Measurements from ENCODE around the gene TRPC1.

The TRPC1 gene

DNA sequence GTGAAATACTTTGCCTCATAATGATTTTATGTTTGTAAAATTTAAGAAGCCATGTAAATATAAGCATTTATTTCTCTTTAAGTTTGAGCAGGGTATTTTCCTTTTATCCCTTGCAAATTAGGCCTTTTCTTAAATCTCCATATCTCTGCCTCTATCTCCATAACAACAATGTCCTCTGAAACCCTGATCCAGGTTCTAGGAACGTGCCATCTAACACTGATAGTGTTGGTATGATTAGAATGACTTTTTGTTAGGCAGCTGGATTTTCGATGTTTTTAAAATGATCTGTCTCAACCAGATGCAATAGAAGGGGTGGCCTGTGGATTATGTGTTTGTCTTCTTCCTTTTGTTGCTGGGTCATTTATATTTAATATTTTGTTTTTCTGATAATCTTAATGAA is 77.9 kb downstream of the TRPC1 start:
- peaks cover 6% of the 10 kb centered on the region; the same call in 1 of the 2 replicates for H3K4me1 ChIP-seq (ENCODE audit: control insufficient read depth, insufficient read depth, low read length)
- H3K27me3 ChIP-seq (ENCODE audit: control insufficient read depth, insufficient read depth, low read length) = no peaks in the 10 kb centered on the region
- H3K4me3 ChIP-seq (ENCODE audit: low read depth, low read length) = no peak overlapping the region
- no peak overlapping the region for H3K27ac ChIP-seq (ENCODE audit: low read depth, low read length)
- no peaks in the 10 kb centered on the region for H3K9me3 ChIP-seq (ENCODE audit: control insufficient read depth, insufficient read depth, low read depth, low read length)
- no peak overlapping the region for H3K9ac ChIP-seq (ENCODE audit: low read length)
- peaks cover 15% of the 10 kb centered on the region; the same call in 1 of the 2 replicates for H3K36me3 ChIP-seq (ENCODE audit: control insufficient read depth, insufficient read depth, low read length)

- Histone ChIP-seq H3K36me3 (ENCODE audit: control insufficient read depth, insufficient read depth, low read length) (peaks cover 15% of the 10 kb centered on the region; the same call in 1 of the 2 replicates), H3K27ac (ENCODE audit: low read depth, low read length) (no peak overlapping the region), H3K4me3 (ENCODE audit: low read depth, low read length) (no peak overlapping the region), H3K9me3 (ENCODE audit: control insufficient read depth, insufficient read depth, low read depth, low read length) (no peaks in the 10 kb centered on the region), H3K9ac (ENCODE audit: low read length) (no peak overlapping the region), H3K27me3 (ENCODE audit: control insufficient read depth, insufficient read depth, low read length) (no peaks in the 10 kb centered on the region), H3K4me1 (ENCODE audit: control insufficient read depth, insufficient read depth, low read length) (peaks cover 6% of the 10 kb centered on the region; the same call in 1 of the 2 replicates)
These were observed 79.1 kb downstream of the TRPC1 start for GRCh38 chr3:142802891-142803290.

GRCh38 chr3:142808103-142808917 is 84.5 kb downstream of the TRPC1 start:
- H3K4me1 ChIP-seq (ENCODE audit: control insufficient read depth, insufficient read depth, low read length) = no peaks in the 10 kb centered on the region

GRCh38 chr3:142809259-142809658 is 85.4 kb downstream of the TRPC1 start:
- Histone ChIP-seq H3K4me3 (ENCODE audit: low read depth, low read length) (no peak overlapping the region), H3K27me3 (ENCODE audit: control insufficient read depth, insufficient read depth, low read length) (no peaks in the 10 kb centered on the region), H3K4me1 (ENCODE audit: control insufficient read depth, insufficient read depth, low read length) (no peaks in the 10 kb centered on the region), H3K36me3 (ENCODE audit: control insufficient read depth, insufficient read depth, low read length) (peaks cover 15% of the 10 kb centered on the region; the same call in 1 of the 2 replicates), H3K27ac (ENCODE audit: low read depth, low read length) (no peak overlapping the region), H3K9me3 (ENCODE audit: control insufficient read depth, insufficient read depth, low read depth, low read length) (no peaks in the 10 kb centered on the region), H3K9ac (ENCODE audit: low read length) (no peak overlapping the region)

More at GRCh38 chr3:142808103-142808917, 84.5 kb downstream of the TRPC1 start:
- Histone ChIP-seq H3K4me3 (ENCODE audit: low read depth, low read length) (no peak overlapping the region), H3K36me3 (ENCODE audit: control insufficient read depth, insufficient read depth, low read length) (peaks cover 15% of the 10 kb centered on the region; the same call in 1 of the 2 replicates), H3K9me3 (ENCODE audit: control insufficient read depth, insufficient read depth, low read depth, low read length) (no peaks in the 10 kb centered on the region), H3K9ac (ENCODE audit: low read length) (no peak overlapping the region), H3K27me3 (ENCODE audit: control insufficient read depth, insufficient read depth, low read length) (no peaks in the 10 kb centered on the region), H3K27ac (ENCODE audit: low read depth, low read length) (no peak overlapping the region)

GRCh38 chr3:142815803-142816202 is 92.0 kb downstream of the TRPC1 start:
- Histone ChIP-seq H3K27ac (ENCODE audit: low read depth, low read length) (no peak overlapping the region), H3K27me3 (ENCODE audit: control insufficient read depth, insufficient read depth, low read length) (no peaks in the 10 kb centered on the region), H3K9ac (ENCODE audit: low read length) (no peak overlapping the region), H3K36me3 (ENCODE audit: control insufficient read depth, insufficient read depth, low read length) (peaks cover 3% of the 10 kb centered on the region; the same call in 1 of the 2 replicates), H3K4me1 (ENCODE audit: control insufficient read depth, insufficient read depth, low read length) (no peaks in the 10 kb centered on the region), H3K4me3 (ENCODE audit: low read depth, low read length) (no peak overlapping the region), H3K9me3 (ENCODE audit: control insufficient read depth, insufficient read depth, low read depth, low read length) (no peaks in the 10 kb centered on the region)

DNA sequence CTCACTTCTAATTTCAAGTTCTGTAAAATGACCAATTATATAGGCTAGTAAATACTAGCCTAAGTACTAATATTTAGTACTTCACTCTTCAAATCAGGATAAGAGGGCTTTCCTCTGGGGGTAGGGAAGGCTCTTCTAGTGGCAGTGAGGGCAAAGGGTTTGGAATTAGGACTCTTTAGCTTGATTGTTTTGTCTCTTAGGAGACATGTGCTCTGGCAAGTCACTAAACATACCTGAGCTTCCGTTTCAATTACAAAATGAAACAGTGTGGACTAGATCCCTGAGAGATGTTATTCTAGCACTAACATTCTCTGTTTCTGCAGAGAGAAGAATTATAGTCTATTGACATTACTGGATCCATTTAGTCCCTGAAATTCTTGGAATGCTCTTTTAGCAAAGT is 93.5 kb downstream of the TRPC1 start:
- no peak overlapping the region for H3K4me3 ChIP-seq (ENCODE audit: low read depth, low read length)
- peaks cover 3% of the 10 kb centered on the region; the same call in 1 of the 2 replicates for H3K36me3 ChIP-seq (ENCODE audit: control insufficient read depth, insufficient read depth, low read length)
- H3K27me3 ChIP-seq (ENCODE audit: control insufficient read depth, insufficient read depth, low read length) = no peaks in the 10 kb centered on the region
- no peak overlapping the region for H3K9ac ChIP-seq (ENCODE audit: low read length)
- H3K27ac ChIP-seq (ENCODE audit: low read depth, low read length) = no peak overlapping the region
- H3K4me1 ChIP-seq (ENCODE audit: control insufficient read depth, insufficient read depth, low read length) = no peaks in the 10 kb centered on the region
- H3K9me3 ChIP-seq (ENCODE audit: control insufficient read depth, insufficient read depth, low read depth, low read length) = no peaks in the 10 kb centered on the region

GRCh38 chr3:142817897-142818296 is 94.1 kb downstream of the TRPC1 start:
- no peaks in the 10 kb centered on the region for H3K27me3 ChIP-seq (ENCODE audit: control insufficient read depth, insufficient read depth, low read length)
- H3K9me3 ChIP-seq (ENCODE audit: control insufficient read depth, insufficient read depth, low read depth, low read length) = no peaks in the 10 kb centered on the region
- no peak overlapping the region for H3K9ac ChIP-seq (ENCODE audit: low read length)
- no peak overlapping the region for H3K27ac ChIP-seq (ENCODE audit: low read depth, low read length)
- peaks cover 3% of the 10 kb centered on the region; the same call in 1 of the 2 replicates for H3K36me3 ChIP-seq (ENCODE audit: control insufficient read depth, insufficient read depth, low read length)
- no peaks in the 10 kb centered on the region for H3K4me1 ChIP-seq (ENCODE audit: control insufficient read depth, insufficient read depth, low read length)
- no peak overlapping the region for H3K4me3 ChIP-seq (ENCODE audit: low read depth, low read length)

- H3K9me3 ChIP-seq (ENCODE audit: control insufficient read depth, insufficient read depth, low read depth, low read length) = no peaks in the 10 kb centered on the region
- no peak overlapping the region for H3K9ac ChIP-seq (ENCODE audit: low read length)
- H3K4me3 ChIP-seq (ENCODE audit: low read depth, low read length) = no peak overlapping the region
- no peaks in the 10 kb centered on the region for H3K4me1 ChIP-seq (ENCODE audit: control insufficient read depth, insufficient read depth, low read length)
- peaks cover 3% of the 10 kb centered on the region; the same call in 1 of the 2 replicates for H3K36me3 ChIP-seq (ENCODE audit: control insufficient read depth, insufficient read depth, low read length)
- no peaks in the 10 kb centered on the region for H3K27me3 ChIP-seq (ENCODE audit: control insufficient read depth, insufficient read depth, low read length)
- no peak overlapping the region for H3K27ac ChIP-seq (ENCODE audit: low read depth, low read length)
These were observed 94.8 kb downstream of the TRPC1 start for GRCh38 chr3:142818651-142819050.

DNA sequence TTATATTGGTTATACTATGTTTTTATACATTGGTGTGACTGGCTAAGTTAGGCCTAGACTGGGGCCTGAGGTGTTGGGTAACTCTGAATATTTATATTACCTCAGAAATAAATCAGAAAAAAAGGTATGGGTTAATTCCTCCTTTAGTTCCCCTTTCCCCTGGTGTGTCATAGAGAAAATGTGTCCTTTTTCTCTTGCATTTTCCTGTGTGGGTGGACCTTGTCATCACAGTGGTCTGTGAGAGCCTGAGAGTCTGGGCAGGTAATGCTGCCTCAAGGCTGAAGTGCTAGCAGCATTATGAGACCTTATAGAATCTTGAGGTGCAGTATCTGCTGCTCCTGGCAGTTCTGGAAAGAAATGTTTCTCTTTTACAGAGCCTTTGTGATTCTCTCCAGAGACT is 95.3 kb downstream of the TRPC1 start:
- Histone ChIP-seq H3K9me3 (ENCODE audit: control insufficient read depth, insufficient read depth, low read depth, low read length) (no peaks in the 10 kb centered on the region), H3K36me3 (ENCODE audit: control insufficient read depth, insufficient read depth, low read length) (peaks cover 3% of the 10 kb centered on the region; the same call in 1 of the 2 replicates), H3K27ac (ENCODE audit: low read depth, low read length) (no peak overlapping the region), H3K4me3 (ENCODE audit: low read depth, low read length) (no peak overlapping the region), H3K27me3 (ENCODE audit: control insufficient read depth, insufficient read depth, low read length) (no peaks in the 10 kb centered on the region), H3K9ac (ENCODE audit: low read length) (no peak overlapping the region), H3K4me1 (ENCODE audit: control insufficient read depth, insufficient read depth, low read length) (no peaks in the 10 kb centered on the region)

DNA sequence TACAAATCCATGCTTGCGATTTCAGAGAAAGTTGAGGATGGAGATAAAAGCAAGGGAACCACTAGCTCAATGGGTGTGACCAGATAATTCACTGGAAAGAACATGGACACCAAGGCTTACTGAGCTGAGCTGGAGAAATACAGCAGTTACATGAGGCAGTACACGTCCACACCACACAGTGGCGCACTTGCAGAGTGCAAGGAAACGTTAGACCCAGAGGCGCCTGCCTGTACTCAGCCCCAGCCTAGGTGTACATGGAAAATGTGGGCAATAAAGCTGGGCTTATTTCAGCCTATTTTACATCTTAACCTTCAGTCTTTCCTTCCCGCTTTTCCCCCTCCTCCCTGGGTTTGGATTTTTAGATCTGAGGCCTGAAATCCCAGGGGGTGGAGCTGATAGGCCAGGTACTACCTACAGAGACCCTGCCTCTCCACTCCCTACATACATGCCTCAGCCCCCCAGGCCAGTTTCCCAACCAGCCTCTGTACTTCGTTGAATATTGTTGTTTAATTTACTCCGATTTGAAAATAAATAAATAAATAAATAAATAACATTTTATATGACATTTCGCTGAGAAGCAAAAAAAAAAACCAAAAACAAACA is 105.0 kb downstream of the TRPC1 start:
- Histone ChIP-seq H3K27ac (ENCODE audit: low read depth, low read length) (no peak overlapping the region), H3K4me3 (ENCODE audit: low read depth, low read length) (no peak overlapping the region), H3K9ac (ENCODE audit: low read length) (no peak overlapping the region), H3K36me3 (ENCODE audit: control insufficient read depth, insufficient read depth, low read length) (no peaks in the 10 kb centered on the region), H3K27me3 (ENCODE audit: control insufficient read depth, insufficient read depth, low read length) (no peaks in the 10 kb centered on the region), H3K4me1 (ENCODE audit: control insufficient read depth, insufficient read depth, low read length) (no peaks in the 10 kb centered on the region), H3K9me3 (ENCODE audit: control insufficient read depth, insufficient read depth, low read depth, low read length) (no peaks in the 10 kb centered on the region)

DNA sequence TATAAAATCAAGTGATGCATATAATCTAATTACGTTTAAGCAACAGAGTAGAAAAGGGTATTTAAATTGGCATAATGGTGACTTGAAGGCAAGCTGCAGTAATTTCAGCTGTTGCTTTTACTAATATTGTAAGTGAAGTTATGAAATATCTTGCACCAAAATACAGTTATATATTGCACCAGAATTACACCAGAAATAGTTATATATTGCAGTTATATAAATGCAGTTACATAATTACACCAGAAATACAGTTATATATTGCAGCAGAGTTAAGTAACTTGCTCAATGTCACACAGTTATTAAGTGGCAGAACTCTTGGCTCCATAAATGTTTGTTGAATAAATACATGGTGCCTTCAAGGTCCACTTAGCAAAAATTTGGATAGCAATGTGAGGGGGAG is 113.7 kb downstream of the TRPC1 start:
- 0 out of 2 replicates have a peak, but pooled peaks cover 5% of the 10 kb centered on the region for H3K9me3 ChIP-seq (ENCODE audit: control insufficient read depth, insufficient read depth, low read depth, low read length)
- no peak overlapping the region for H3K4me3 ChIP-seq (ENCODE audit: low read depth, low read length)
- H3K36me3 ChIP-seq (ENCODE audit: control insufficient read depth, insufficient read depth, low read length) = no peaks in the 10 kb centered on the region
- H3K4me1 ChIP-seq (ENCODE audit: control insufficient read depth, insufficient read depth, low read length) = no peaks in the 10 kb centered on the region
- no peak overlapping the region for H3K9ac ChIP-seq (ENCODE audit: low read length)
- H3K27ac ChIP-seq (ENCODE audit: low read depth, low read length) = no peak overlapping the region
- H3K27me3 ChIP-seq (ENCODE audit: control insufficient read depth, insufficient read depth, low read length) = no peaks in the 10 kb centered on the region

Data from HUES6 (cell line).